GM04504 (cell line): Measurements from ENCODE around the gene TMEM198.
A peak's percentile ranks its signal among the peaks of the same experiment; 100 is the strongest.

Experiments
- DNase-seq: peaks from one replicate; pipeline ENCODE4 v3.0.0-alpha.2; 2012; ENCODE audit warnings: low read depth

Gene TMEM198

DNA sequence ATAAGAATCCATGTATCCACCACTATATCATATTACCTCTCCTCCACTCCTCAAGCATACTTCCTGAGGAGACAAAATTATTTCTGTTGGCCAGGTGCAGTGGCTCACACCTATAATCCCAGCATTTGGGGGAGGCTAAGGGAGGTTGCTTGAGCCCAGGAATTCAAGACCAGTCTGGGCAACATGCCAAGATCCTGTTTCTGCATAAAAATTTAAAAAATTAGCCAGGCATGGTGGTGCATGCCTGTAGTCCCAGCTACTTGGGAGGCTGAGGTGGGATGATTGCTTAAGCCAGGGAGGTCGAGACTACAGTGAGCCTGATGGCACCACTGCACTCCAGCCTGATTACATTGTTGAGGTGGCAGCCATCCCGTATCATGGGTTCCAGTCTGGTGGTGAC is 37.5 kb downstream of the TMEM198 start:
- no peak for DNase-seq

DNA sequence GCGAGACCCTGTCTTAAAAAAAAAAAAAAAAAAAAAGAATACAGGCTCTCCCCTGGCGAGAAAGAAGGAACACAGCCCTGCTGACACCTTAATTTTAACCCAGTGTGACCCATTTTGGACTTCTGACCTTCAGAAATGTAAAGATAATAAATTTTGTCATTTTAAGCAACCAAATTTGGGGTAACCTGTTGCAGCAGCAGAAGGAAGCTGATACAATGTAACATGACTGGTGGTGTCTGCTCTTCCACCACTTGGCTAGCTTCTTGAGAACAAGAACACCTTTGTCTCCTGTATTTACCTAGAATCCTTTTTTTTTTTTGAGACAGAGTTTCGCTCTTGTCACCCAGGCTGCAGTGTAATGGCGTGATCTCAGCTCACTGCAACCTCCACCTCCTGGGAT is 47.3 kb downstream of the TMEM198 start:
- no peak for DNase-seq

DNA sequence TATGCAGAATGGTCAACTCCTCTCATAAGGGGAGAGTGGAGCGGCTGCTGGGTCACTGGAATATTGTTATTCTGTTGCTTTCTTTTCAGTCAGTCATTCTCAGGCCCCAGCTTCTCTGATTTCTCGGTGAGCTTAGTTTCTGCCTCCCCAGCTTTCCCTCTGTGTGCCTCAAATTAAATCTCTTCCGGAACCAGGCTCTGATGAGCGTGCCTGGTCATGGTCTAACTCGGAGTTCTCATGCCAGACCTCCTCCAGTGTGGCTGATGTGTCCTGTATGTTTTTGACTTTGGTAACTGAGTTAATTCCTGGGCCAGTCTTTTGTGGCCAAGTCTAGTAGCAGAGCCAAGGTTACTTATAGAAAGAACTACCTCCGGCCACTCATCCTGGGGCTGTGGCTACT is 48.9 kb downstream of the TMEM198 start:
- DNase-seq, result no peak

DNA sequence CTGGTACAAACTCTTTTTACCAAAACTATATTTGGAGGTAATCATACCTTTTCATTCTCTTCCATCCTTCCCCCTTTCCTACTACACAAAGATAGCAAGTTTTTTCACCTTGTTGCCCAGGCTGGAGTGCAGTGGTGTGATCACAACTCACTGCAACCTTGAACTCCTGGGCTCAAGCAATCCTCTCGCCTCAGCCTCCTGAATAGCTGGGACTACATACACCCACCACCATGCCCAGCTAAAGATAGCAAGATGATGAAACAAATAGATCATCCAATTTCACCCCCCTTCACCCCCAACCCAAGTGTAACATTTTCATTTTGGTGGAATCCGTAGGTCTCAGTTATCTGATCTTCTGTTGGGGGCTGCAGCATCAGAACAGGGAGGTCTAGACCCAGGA is 49.3 kb downstream of the TMEM198 start:
- DNase-seq, result no peak

DNA sequence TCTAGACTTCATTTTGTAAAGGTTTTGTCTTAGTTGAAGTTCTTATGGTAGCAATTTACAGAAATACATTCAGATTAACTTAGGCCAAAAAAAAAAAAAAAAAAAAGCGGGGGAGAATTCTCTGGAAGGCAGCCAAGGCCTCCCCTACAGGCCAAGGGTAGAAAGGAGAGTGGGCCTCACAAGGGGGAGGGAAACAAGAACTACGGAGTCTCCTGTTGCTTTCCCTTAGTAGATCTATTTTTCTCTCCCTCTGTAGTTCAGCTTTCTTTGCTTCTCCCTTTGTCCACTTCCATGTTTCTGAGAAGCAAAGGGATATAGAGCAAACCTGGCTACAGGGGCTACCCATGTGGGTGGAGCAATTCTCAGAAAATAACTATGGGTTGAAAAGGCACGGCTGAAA is 51.4 kb downstream of the TMEM198 start:
- DNase-seq, result no peak

DNA sequence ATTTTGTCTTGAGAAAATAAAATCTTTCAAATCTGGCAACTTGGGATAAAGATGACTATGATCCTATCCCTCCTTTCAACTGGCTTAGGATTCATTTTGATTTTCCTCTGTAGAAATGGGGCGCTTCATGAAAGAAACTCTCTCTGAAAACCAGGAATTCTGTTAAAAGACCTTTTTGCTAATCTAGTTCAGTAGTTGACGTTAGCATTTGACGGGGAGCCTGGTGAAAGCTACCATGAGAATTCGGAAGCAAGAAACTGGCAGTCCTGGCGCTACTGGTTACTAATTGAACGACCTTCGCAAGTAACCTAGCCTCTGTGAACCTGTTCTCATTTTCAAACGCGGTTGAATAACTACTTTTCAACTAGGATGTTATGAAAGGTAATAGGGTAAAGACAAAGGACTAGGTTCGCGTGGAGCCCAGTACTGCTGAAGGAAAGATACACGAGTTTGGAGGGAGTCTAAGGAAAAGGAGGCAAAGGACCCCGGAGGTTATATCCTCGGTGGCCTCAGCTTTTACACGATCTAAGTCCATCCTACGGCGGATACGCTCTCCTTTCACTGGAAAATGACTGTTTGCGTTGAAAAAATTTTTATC is 53.2 kb downstream of the TMEM198 start:
- DNase-seq, result no peak

DNA sequence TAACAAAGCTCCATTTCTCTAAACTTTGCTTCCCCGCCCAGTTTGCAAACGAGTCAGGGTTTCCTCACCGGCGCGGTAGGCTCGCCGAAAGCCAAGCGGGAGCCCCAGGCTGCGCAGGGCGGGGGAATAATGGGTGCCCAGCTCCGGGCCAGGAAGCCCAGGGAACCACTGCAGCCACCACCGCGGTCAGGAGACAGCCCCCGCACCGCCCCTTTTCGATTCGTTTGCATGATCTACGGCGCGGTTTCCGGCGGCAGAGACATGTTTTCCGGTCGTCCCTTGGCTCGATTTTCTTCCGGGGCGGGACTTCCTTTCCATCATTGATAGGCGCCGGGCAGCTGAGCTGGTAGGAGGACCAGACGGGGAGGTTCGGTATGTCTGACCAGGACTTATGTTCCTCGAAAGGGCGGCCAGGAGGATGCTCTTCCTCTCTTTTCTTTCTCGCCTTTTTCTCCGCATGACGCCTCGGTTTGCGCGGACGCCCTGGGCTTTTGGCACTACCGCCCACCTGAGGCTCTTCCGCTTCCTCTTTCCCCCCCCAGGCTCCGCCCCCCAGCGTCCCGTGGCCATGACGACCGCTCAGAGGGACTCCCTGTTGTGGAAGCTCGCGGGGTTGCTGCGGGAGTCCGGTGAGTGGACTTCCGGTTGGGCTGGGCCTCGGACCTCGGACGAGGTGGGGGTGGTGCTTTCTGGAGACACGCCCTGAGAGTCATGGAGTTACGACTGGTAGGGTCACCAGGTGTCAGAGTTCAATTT is 53.9 kb downstream of the TMEM198 start, which contains the start of gene STK11IP:
Gene STK11IP, plus strand, starts transcription at position 306 of the 756 bp plus-strand sequence. Its CDS starts 263 bp downstream, at position 569.
- peak; percentile 96 for DNase-seq

DNA sequence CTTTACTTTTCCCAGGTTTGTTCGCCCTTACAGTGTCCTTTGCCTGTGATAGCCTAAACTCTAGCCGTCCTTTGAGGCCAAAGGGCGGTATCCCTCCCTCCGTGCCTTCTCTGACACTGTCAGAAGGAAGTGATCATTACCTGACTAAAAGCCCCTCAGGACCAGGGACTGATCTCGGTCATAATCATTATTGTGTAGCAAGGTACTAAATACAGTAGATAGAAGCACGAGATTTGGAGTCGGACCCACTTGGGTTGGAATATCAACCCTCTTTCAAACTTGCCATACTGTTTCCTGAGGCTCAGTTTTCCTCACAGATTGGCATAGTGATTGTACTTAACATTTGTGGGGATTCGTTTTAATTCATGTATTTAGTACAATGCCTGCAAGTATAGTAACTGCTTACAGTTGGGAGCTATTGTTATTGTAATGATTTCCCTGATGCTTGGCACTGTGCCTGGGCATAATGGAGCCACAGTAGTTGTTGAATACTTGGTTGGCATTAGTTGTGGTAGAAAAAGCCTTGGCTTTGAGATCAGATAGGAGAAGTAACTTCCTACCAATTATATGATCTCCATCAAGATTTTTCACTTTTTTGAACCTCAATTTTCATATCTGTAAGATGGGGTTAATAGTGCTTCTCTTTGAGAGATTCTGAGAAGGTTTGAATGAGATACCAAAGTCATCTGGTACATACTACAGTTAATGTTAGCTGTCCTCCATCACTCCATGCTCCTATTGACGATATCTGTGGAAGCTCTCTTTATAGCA is 54.7 kb downstream of the TMEM198 start:
- no peak for DNase-seq
